PC-3 (cell line): Measurements from ENCODE around the gene BRI3.

Experiments
- EZH2 ChIP-seq: fragments of 300-600 bp; sonication (generic); IDR thresholded peaks from one replicate; pipeline ENCODE4 v1.6.1; 2017; ENCODE audit warnings: antibody characterized with exemption, mild to moderate bottlenecking, low read length; ENCODE audit not compliant: unreplicated experiment
- TF ChIP-seq, protein P1 (sequence below): fragments of 300-600 bp; sonication (generic); conservative IDR thresholded peaks from 2 replicates; pipeline ENCODE4 v1.5.1; 2017; ENCODE audit warnings: antibody characterized with exemption, low read depth, mild to moderate bottlenecking, low read length

DNA sequence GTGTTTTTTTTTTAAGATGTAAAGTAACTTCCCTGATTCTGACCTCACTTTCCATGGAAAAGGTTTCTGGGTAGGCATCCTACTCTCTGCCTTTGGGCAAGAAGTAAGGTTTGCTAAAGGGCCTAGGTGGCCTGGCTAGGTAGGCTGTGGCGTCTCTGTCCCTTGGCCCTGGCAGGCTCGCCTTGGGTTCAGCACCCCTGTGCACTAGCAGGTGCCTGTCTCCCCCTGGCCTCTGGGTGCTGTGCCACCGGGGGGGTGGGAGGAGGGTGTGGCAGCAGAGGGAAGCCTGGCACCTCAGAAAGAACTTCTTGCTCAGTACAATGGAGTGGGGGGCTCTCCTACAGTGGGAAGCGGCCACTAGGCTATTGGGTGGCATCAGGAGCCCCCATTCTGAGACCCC lies 43.4 kb upstream of the BRI3 start:
- TF ChIP-seq, protein P1, sequence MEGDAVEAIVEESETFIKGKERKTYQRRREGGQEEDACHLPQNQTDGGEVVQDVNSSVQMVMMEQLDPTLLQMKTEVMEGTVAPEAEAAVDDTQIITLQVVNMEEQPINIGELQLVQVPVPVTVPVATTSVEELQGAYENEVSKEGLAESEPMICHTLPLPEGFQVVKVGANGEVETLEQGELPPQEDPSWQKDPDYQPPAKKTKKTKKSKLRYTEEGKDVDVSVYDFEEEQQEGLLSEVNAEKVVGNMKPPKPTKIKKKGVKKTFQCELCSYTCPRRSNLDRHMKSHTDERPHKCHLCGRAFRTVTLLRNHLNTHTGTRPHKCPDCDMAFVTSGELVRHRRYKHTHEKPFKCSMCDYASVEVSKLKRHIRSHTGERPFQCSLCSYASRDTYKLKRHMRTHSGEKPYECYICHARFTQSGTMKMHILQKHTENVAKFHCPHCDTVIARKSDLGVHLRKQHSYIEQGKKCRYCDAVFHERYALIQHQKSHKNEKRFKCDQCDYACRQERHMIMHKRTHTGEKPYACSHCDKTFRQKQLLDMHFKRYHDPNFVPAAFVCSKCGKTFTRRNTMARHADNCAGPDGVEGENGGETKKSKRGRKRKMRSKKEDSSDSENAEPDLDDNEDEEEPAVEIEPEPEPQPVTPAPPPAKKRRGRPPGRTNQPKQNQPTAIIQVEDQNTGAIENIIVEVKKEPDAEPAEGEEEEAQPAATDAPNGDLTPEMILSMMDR, result no peak
- TF ChIP-seq EZH2, result no peak
